ENCODE results near the gene BUB1. TPM values are rescaled to one million over a fixed set of nuclear protein-coding genes. Genes with fewer than 3 reads are reported as not detected.

Gene BUB1
- total and polyA plus RNA-seq, 2 of the 8 experiments (the other 6 are each of a cell fraction or from before 2014, with no cell fraction given): 48.4 to 113 TPM

DNA sequence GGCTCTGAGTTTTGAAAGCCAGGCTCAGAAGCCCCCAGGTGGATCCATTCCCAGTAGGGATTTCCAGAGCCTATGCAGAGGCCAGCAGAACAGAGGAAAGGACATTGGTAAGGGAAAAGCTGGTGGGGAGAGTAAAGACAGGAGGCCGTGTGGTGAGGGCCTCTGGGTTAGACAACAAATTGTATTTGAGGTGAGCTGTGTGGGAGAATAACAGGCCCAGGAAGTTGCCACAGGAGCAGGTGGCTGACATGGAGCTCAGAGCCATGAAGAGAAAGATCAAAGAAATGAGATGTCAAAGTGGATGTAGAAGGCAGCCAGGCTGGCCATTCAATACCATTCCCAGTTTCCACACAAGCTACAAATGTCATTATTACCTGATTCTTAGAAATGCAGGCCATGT is 8.8 kb downstream of the BUB1 start (continued):
- TF ChIP-seq, protein P1, sequence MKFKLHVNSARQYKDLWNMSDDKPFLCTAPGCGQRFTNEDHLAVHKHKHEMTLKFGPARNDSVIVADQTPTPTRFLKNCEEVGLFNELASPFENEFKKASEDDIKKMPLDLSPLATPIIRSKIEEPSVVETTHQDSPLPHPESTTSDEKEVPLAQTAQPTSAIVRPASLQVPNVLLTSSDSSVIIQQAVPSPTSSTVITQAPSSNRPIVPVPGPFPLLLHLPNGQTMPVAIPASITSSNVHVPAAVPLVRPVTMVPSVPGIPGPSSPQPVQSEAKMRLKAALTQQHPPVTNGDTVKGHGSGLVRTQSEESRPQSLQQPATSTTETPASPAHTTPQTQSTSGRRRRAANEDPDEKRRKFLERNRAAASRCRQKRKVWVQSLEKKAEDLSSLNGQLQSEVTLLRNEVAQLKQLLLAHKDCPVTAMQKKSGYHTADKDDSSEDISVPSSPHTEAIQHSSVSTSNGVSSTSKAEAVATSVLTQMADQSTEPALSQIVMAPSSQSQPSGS (IDR thresholded peaks at IDR 0.05; ENCODE audit: low read length): no peak
